NK-92 (cell line): ENCODE measurements around the gene KRT5.

Experiments used
- DNase-seq: peaks from one replicate; lab custom pipeline; 2025; ENCODE audit not compliant: unreplicated experiment; lab: John Stamatoyannopoulos, UW

Gene KRT5

GRCh38 chr12:52519826-52520662, at the start of gene KRT5:
Gene KRT5, minus strand, starts transcription at chr12:52520394. Its CDS starts 98 bp downstream, at chr12:52520296.
- no peak for DNase-seq

GRCh38 chr12:52568111-52568510, 47.9 kb upstream of the KRT5 start:
- DNase-seq = no peak

- DNase-seq = no peak
Observed at GRCh38 chr12:52566847-52567291, 46.7 kb upstream of the KRT5 start.

DNA sequence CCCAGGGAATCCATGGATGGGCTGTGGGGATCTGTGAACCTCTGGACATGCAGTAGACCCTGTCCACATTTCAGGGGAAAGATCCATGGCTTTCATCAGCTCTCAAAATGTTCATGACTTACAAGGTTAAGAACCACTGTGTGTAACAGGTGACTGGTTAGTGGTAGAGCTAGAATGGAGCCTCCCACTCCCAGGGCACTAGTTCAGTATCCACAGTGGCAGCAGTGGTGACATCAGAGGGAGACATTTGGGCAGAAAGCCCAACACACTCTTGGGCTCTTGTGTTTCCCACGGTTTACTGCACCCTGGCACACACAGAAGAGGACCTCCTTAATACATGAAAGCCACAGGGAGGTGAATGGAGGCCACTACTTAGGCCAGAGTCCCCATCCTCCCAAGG, 44.4 kb upstream of the KRT5 start:
- no peak for DNase-seq

GRCh38 chr12:52561880-52562449, 41.8 kb upstream of the KRT5 start:
- no peak for DNase-seq

- DNase-seq = no peak
Observed at GRCh38 chr12:52559979-52560378, 39.8 kb upstream of the KRT5 start.

- DNase-seq = no peak
Observed at GRCh38 chr12:52558781-52559445, 38.7 kb upstream of the KRT5 start.

DNA sequence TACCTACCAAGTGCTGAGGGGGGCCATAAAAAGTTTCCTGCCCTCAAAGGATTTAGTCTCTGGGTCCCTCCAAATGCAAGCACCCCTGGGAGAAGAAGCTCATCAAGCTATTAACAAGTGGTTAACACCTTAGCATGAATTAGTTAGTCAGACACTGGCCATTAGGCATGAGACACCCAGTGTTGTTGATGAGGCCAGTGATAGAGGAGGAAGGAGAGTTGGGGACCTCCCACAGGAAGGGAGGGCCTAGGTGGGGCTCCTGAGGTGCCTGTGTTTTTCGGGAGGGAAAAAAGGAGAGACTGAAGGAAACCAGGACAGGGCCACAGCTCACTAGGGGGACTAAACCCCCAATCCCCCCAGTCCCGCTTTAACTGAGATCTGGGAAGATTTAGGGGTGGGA, 37.3 kb upstream of the KRT5 start:
- no peak for DNase-seq

GRCh38 chr12:52555577-52555976, 35.4 kb upstream of the KRT5 start:
- DNase-seq = no peak

- DNase-seq = no peak
Observed at GRCh38 chr12:52552681-52553195, 32.5 kb upstream of the KRT5 start, which contains the start of gene KRT71. Gene KRT71, minus strand, starts transcription at chr12:52553145. Its CDS starts 68 bp downstream, at chr12:52553077.

- DNase-seq = no peak
Observed at GRCh38 chr12:52552055-52552454, 31.9 kb upstream of the KRT5 start.

- DNase-seq = no peak
Observed at GRCh38 chr12:52551216-52551865, 31.1 kb upstream of the KRT5 start.

DNA sequence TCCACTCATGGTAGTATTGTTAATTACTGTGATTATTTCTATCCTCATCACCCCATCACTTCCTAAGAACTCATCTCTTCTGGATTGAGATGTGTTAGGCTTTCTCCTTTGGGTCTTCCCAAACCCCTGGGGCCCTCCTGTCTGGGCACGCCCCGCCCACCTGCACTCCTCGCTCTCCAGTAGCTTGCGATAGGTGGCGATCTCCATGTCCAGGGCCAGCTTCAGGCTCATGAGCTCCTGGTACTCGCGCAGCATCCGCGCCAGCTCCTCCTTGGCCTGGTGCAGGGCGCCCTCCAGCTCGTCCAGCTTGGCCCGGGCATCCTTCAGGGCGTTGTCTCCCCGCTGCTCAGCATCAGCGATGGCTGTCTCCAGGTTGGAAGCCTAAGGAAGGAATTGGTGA, 25.9 kb upstream of the KRT5 start:
- no peak for DNase-seq

DNA sequence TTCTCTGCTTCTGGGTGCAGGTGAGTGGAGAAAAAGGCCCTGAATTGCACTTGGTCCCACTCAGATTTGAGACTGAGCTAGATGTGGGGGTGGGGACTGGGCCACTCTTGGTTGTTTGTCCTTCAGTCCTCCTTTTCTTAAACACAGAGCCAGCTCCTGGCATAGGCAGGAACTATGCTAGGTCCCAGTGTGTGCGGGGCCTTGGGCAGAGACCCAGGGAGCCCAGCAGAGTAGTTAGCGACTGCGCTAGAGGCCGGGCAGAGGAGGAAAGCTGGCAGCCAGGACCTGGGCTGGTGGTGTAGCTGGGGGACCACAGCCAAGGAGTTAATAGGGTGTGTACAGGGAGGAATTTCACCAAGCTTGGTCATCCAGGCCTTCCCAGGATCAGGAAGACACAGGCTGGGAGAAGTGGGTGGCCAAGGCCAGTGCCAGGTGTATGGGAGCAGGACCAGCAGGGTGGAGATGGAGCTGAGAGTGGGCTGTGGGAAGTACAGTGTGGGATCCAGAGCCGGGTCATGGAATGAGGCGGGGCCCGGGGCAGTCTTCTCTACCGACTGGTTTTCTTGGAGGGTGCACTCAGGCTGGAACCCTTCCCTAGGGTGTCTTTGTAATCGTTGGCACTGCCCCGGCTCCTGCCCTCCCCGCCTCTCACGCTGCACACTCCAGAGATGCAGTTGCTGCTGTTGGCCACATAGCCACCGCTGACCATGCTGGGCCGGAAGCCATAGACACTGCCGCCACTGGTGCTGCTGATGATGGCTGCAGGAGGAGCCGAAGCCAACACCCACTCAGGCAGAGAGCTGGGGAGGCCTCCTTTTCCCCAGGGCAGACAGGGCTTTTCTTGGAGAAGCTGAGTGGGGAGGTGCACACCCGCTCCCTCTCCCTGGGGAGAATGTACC, 24.0 kb upstream of the KRT5 start:
- DNase-seq = no peak

- DNase-seq = no peak
Observed at GRCh38 chr12:52542785-52543318, 22.7 kb upstream of the KRT5 start.

DNA sequence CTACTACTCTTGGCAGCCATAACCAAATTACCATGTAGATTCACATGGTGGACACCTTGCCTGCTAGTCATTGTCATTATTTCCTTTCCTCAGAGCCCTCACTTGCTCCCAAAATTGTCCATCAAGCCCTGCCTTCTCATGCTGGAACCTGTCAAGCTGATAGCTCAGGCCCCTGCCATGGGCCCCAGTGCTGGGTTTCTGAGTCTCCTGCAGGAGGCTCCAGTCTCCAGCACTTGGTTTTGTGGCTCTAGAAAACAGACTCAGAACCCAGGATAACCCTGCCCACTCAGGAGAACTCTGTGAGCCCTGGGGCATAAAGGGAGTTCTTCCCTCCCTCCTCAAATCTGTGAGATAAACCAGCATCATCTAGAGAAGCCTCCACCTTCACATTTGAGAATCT, 22.0 kb upstream of the KRT5 start:
- DNase-seq = no peak

DNA sequence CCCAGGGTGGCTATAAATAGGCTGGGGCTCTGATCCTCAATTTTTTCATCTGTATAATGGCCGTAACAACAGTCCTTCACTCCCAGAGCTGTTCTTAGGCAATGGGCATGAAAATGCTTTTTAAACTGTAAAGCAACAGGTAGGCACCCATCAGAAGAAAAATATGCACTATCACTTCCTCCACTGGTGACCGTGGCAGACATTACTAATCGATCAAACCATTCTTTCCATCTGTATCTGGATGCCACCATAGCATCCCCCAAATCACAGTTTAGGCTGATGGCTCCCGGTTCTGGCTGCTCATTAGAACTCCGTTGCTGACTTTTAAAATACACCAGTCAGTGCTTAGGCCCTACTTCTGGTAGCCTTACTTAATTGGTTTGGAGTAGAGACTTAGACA, 21.5 kb upstream of the KRT5 start:
- no peak for DNase-seq

GRCh38 chr12:52540531-52540930, 20.3 kb upstream of the KRT5 start:
- DNase-seq = no peak

DNA sequence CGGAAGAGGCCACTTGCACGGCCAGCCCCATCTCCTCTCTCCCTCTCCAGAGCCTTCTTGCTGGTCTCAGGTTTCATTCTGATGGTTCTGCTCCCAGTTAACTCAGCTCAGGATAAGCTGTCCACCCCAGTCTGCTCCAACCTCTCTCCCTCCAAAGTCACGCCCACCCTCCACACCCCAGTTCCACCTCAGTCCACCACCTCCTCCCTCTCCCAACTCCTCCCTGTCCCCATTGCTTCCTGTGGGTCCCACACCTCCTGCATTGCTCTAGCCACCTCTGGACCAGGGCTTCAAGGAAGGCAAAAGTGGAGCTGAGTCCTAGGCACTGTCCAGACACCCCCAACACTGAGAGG, 19.6 kb upstream of the KRT5 start:
- DNase-seq = no peak
